HEK293 (cell line): Measurements from ENCODE around the gene FCHSD1.

Experiments used
- CTCF ChIP-seq: fragments of 450-650 bp; formaldehyde crosslinking; IDR thresholded peaks from 2 replicates; pipeline ENCODE4 v1.5.1; 2016; ENCODE audit warnings: missing biosample characterization, missing genetic modification characterization
- REST ChIP-seq: fragments of 450-650 bp; formaldehyde crosslinking; IDR thresholded peaks from 2 replicates; pipeline ENCODE4 v1.5.1; 2016; ENCODE audit warnings: missing biosample characterization, missing genetic modification characterization
- SETDB1 ChIP-seq: IDR thresholded peaks from one replicate; pipeline ENCODE4 v1.6.1; 2017; ENCODE audit warnings: mild to moderate bottlenecking, low read length, moderate library complexity, mixed read lengths; ENCODE audit not compliant: insufficient read length
- WT1 ChIP-seq: fragments of 450-650 bp; formaldehyde crosslinking; IDR thresholded peaks from 2 replicates; pipeline ENCODE4 v1.5.1; 2016; ENCODE audit warnings: missing biosample characterization, missing genetic modification characterization
- YY1 ChIP-seq: fragments of 450-650 bp; formaldehyde crosslinking; IDR thresholded peaks from 2 replicates; pipeline ENCODE4 v1.5.1; 2018; ENCODE audit warnings: missing biosample characterization, missing genetic modification characterization
- ZBTB11 ChIP-seq: fragments of 450-650 bp; formaldehyde crosslinking; conservative IDR thresholded peaks from 2 replicates; pipeline ENCODE4 v1.5.1; 2016; ENCODE audit warnings: low read depth, missing biosample characterization, missing genetic modification characterization
- ZBTB7A ChIP-seq: fragments of 450-650 bp; formaldehyde crosslinking; IDR thresholded peaks from 2 replicates; pipeline ENCODE4 v1.5.1; 2016; ENCODE audit warnings: low read depth, missing biosample characterization, missing genetic modification characterization
- ZNF202 ChIP-seq: fragments of 450-650 bp; formaldehyde crosslinking; IDR thresholded peaks from 2 replicates; pipeline ENCODE4 v1.5.1; 2016; ENCODE audit warnings: missing biosample characterization, missing genetic modification characterization, borderline replicate concordance
- ZNF274 ChIP-seq, 2 experiments: fragments of 200-500 bp in 1 of 2; fragments of 450-650 bp in 1 of 2; sonication (Bioruptor generic) in 1 of 2; formaldehyde crosslinking in 1 of 2; IDR thresholded peaks; 2 replicates each; pipeline versions ENCODE4 v1.5.1 to v1.6.1; 2014 to 2016; ENCODE audit warnings: borderline replicate concordance in 1 of 2, inconsistent platforms in 1 of 2, low read length in 1 of 2, missing biosample characterization in 1 of 2, missing genetic modification characterization in 1 of 2
- ZNF398 ChIP-seq: fragments of 450-650 bp; formaldehyde crosslinking; IDR thresholded peaks from 2 replicates; pipeline ENCODE4 v1.5.1; 2017; ENCODE audit warnings: missing biosample characterization, missing genetic modification characterization
- ZNF621 ChIP-seq: fragments of 450-650 bp; formaldehyde crosslinking; IDR thresholded peaks from 2 replicates; pipeline ENCODE4 v1.5.1; 2017; ENCODE audit warnings: missing biosample characterization, missing genetic modification characterization
- ZNF624 ChIP-seq: fragments of 450-650 bp; formaldehyde crosslinking; IDR thresholded peaks from 2 replicates; pipeline ENCODE4 v1.5.1; 2017; ENCODE audit warnings: missing biosample characterization, missing genetic modification characterization
- ZNF792 ChIP-seq: fragments of 450-650 bp; formaldehyde crosslinking; IDR thresholded peaks from 2 replicates; pipeline ENCODE4 v1.5.1; 2016; ENCODE audit warnings: missing biosample characterization, missing genetic modification characterization

- TF ChIP-seq REST (no peak), SETDB1 (no peak), ZNF274 (IDR thresholded peaks at IDR 0.05; ENCODE audit: low read length) (no peak), ZNF274 (tag by site-specific recombination; IDR thresholded peaks at IDR 0.05; ENCODE audit: borderline replicate concordance) (no peak), YY1 (no peak), ZBTB7A (tag by site-specific recombination) (no peak), CTCF (no peak), ZNF624 (tag by site-specific recombination) (no peak), ZNF398 (tag by site-specific recombination) (no peak), ZBTB11 (tag by site-specific recombination) (no peak), WT1 (no peak), ZNF792 (no peak), ZNF621 (no peak), ZNF202 (no peak)
These were observed 22.9 kb downstream of the FCHSD1 start for GRCh38 chr5:141628175-141628788.
